NCI-H748 treated with DMSO at 0.1 percent for 48 hours (cell line): Measurements from ENCODE around the gene ATP7B.
"Not testable (repeated sequence)": the region's sequence is repeated elsewhere in the genome, so short reads cannot be mapped to it uniquely, and the experiment has no call there.

ENCODE experiments used
- DNase-seq: peaks from one replicate; lab custom pipeline; 2025; lab: John Stamatoyannopoulos, UW

The ATP7B gene

DNA sequence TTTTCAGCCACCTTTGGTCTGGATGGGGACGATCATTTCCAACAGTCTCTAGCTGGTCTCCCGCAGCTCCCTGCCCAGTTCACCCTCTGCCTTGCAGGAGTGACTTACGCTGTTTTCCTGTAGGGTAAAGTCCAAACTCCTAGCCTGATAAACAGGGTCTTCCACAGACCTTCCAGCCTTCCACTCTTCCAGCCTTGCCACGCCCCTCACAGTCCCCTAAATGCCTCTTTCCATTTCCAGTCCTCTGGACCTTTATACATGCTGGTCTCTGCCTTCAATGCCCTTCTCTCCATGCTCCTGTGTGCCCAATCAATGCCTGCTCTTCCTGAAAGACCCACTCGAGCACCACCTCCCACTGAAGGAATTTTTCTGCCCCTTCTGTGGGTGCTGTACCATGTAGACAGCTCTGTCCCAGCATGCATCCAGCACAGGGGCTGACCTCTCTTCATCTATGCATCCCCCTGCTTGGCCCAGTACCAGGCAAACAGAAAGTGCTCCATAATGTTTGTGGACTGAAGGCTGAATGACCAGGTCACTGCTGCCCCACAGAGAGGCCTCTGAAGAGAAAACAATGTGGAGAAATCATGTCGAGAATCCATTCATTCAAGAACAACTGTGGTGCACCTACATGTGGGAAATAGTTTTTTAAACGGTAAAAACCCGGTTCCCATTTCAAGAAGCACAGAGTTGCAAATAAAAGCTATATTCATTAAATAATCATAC is 4.6 kb downstream of the ATP7B start:
- DNase-seq = no peak

DNA sequence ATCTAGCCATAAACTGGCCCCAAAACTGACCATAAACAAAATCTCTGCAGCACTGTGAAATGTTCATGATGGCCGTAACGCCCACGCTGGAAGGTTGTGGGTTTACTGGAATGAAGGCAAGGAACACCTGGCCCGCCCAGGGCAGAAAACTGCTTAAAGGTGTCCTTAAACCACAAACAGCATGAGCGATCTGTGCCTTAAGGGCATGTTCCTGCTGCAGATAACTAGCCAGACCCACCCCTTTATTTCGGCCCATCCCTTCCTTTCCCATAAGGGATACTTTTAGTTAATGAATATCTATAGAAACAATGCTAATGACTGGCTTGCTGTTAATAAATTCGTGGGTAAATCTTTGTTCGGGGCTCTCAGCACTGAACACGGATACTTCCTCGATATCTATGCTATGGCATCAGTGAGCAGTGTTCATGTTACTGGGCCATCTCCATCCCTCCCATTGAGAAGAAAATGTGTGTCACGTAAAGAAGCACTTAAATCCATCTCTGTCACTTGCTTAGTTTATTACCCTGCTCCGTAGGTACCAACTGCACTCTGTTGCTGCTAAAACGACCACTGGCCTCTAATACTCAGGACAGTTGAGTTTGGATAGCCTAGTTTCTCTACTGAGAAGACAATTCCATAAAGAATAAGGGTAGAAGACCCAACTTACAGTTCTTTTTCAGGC is 5.3 kb downstream of the ATP7B start:
- DNase-seq = no peak

DNA sequence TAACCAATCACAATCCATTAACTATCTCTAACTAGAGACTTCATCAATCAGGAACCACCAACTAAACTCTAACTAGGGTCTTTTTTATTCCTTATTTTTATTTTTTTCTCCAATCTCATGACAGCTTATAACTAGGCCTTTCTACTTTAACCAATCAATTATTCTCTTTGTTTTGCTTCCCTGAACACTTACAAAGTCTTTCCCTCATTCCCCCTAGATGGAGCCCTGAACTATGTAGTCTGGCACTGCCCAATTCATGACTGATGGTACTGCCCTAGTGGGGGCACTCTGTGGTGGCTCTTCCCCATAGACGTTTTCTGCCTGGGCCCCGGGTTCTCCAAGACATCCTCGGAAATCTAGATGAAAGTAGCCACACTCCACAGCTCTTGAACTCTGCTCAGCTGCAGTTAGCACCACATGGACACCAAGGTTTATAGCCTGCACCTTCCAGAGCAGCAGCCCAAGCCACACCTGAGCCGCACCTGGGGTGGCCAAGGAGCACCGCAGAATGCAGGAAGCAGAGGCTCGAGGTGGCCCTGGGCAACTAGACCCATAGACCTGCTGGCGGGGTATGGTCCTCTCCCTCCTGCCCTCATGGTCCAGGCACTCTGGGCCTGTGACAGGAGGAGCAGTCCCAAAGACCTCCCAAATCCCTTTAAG is 6.6 kb downstream of the ATP7B start:
- no peak for DNase-seq

DNA sequence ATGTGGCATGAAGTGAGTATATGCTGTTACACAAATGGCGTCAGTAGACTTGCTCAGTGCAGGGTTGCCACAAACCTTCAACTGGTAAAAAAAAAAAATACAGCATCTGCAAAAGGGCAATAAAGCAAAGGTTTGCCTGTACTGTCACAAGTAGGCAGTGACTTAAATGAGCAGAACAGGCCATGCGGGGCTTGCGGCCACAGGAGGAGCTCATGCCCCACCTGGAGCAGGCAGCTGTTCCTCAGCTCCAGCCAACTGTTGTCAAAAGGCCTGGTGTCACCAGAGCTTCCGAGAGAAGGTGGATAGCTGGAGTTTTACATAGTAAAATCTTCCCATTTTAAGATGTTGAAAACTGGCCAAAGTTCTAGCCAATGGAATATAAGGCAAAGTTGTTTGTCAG is 7.7 kb downstream of the ATP7B start:
- no peak for DNase-seq

DNA sequence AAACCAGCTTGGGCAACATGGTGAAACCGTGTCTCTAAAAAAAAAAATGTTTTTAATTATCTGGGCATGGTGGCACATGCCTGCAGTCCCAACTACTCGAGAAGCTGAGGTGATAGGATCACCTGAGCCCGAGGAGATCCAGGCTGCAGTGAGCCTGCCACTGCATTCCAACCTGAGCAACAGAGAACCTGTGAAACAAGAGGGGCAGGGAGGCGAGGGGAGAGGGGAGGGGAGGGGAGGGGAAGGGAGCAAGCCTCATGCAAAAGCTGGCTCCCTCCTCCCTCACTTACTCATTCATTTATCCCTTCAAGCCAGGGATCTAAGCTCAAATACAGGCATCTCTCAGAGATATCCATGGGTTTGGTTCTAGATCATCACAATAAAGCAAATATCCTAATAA is 8.9 kb downstream of the ATP7B start:
- DNase-seq = no peak

DNA sequence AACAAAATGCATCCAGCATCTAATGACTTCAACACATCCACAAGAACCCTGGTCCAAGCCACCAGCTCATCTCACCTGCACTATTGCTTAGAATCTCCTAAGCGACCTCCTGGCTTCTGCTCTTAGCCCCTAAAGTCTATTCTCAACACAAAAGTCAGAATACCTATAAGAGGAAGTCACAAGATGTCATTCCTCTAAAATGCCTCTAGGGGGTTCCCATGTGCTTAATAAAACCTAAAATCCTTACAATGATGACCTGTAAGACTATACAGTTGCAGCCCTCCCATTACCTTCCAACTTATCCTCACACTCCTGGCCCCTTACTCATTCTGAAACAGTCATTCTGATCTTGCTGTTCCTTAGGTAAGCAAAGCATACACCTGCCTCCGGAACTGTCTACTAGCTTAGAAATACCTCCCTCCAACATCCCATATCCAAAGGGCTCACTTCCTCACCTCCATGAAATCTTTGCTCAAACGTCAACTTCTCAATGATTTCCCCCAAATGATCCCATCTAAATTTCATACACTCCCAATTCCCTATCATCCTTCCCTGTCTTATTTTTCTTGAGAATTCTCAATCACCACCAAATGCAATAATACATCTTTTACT is 10.0 kb downstream of the ATP7B start:
- DNase-seq = peak; percentile 74

DNA sequence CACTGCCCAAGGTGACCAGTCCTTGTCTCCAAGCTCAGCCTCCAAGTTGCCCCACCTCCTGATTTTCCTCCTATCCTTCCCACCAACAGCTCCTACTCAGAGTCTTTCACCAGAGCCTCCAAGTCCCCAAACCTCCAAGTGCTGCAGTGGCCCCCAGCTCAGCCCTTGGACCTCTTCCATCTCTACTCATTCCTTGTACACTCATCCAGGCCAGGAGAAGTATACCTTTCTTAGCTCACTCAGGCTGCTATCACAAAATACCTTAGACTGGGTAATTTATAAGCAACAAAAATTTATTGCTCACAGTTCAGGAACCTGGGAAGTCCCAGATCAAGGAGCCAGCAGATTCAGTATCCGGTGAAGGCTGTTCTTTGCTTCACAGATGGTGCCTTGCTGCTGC is 11.3 kb downstream of the ATP7B start:
- no peak for DNase-seq

DNA sequence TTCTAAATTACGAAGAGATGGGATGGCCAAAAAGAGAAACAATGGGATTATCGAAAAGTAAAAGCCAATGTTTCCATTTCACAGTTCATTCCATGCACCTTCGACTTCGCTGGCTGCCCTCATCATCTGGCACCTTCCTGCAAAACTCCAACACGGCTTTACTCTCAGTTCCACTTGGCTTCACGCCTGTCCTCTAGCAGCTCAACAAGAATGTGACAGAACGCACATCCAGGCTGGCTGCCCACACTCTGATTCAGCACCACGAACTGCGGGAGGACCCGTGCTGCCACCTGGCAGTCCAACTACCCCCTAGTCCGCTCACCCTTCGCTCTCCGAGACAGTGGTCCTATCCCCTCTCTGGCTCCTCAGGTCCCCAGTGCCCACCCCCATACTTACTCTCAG is 11.7 kb downstream of the ATP7B start:
- no peak for DNase-seq

DNA sequence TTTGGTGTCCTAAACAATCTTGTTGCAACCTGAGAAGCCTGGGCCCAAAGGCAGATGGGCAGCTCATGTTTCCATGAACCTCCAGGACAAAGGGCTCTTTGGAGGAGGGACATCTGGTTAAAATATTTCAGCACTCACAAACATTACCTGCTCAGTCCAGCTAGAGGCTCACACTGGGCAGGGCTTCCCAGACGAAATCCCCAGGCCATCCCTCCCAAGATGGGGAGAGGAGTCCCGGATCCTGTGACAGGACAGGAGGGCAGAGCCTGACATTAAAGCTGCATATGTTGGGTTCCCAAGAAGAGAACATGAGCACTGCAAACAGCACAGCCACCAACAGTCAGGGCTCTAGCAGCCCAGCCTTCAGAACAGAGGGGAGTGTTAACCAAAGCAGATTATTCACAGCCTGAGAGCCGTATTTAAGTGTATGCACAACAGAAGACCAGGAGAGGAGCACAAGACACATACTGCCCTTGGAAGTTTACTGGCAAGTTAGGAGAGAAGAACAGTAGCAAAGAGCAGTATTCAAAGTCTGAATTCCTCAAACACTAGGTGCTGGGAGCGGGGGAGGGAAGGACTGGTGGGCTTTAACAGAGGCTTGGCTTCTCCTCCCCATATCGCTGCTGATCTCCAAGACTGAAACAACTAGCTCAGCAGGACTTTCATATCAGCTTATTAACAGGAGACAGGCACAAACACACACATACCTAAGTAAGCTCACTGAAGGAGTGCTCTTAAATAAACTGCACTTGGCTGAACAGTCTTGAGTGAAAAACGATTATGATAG is 12.3 kb downstream of the ATP7B start:
- no peak for DNase-seq

DNA sequence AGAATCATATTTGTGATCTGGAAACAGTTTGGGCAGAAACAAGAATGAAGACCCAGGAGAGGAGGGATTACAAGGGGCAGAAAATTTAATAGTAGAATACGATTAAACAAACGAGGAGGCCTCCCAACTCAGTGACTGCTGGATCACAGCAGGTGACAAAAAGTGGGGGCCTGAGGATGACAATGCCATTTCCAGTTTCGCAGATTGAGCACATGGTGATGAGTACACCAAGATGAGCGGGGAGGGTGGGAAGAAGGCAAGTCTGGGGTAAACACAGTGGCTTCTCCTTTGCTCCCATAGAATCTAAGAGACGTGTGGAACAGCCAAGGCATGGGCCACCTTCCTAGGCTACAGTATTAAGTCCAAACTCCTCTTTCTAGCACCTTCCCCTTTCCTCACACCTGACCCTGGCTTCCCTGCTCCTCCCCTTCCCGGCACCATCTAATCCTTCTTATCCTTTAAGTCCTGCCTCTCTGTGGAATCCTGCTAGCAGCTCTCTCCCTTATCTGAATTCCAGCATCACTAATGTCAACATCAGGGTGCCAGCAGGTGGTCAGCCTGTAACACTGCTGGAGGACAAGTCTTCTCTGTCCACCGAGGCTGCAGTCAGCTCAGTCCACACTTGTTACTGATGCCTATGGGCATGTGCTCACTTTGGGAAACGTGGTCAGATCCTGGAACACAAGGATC is 13.5 kb downstream of the ATP7B start:
- no peak for DNase-seq

DNA sequence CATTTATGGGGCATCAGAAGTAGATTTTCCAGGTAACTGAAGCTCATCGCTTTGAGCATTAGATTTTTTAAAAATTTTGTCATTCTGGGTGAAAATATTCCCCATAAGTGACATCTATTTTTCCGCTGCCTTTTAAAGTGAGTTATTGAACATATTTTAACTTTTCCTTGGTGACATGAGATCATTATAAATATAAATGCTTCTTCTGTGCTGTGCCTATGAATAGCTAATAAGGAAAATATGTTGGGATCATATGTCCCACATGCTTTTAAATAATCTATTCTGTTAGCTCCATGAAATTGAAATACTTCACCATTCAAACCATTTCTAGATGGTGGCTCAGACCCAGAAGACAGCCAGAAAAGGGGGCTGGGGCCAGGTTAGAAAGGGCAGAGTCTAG is 14.1 kb downstream of the ATP7B start:
- no peak for DNase-seq

DNA sequence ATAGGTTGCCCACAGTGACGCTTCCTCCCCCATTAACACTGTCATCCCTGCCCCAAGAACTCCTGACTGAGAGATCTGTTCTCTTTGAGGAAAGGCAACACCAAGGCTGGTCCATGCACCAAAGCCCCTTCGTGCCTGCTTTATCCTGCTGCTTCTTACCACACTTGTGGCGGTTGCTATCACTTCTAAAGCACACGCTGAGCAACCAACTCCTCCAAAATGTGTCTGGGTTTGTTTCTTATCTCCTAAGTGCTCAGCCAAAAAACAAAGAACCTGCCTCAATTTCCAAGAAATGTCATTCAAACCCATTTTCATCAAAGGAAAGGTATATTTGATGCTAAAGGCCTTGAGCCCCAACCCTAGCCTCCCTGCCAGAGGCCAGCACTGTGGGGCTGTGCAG is 14.6 kb downstream of the ATP7B start:
- DNase-seq = no peak

DNA sequence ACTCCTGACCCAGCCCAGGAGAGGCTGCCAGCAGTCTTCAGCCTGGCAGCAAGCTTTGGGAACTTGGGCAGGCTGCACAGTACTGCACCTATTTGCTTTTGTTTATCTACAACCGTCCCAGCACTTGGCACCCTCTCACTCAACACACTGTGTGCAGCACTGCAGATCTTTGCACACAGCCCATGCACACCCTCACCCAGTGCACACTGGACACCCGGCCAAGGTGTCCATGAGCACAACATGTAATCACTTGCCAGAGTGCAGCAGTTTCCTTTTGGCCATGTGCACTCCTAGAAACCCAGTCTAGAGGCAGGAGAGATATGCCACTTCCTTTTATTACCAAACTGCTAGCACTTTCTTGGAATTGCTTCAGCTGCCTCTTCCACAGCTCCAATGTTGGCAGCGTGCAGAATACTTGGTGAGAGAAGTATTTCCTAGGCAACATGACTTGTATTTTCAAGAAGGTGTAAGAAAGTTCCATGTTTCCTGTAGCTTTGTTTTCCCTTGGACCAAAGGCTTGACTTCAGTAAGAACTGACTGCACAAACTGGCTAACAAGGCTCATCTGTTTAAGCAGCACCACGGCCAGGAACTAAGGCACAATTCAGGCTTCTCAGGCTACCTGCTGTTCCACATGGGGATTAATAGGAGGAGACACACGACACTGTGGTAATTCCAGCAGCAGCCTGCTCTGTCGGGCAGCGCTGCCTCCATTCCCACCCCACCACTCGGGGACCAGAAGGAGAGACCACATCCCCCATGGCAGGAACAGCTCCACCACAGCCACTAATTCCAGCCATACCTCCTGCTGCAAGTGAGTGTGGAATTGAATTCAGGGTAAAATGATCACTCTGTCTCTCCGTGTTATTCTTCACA is 15.3 kb downstream of the ATP7B start:
- DNase-seq = no peak

DNA sequence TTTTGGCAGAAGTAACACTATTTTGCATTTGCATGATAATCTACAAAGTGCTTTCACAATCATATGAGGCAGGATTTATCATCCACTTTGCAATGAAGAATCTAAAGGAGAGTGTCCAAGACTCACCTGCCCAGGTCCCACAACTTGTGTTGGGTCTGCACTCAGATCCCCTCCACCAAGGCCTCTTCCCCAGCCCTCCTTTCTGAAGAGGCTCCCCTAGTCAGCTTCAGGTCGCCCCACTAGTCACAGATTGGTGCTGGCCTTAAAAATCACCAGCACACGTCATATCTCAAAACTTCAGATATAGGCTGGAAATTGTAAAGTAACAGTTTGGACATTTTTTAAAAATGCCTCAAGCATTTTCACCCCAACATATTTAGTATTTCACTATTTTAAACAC is 17.5 kb downstream of the ATP7B start:
- no peak for DNase-seq

DNA sequence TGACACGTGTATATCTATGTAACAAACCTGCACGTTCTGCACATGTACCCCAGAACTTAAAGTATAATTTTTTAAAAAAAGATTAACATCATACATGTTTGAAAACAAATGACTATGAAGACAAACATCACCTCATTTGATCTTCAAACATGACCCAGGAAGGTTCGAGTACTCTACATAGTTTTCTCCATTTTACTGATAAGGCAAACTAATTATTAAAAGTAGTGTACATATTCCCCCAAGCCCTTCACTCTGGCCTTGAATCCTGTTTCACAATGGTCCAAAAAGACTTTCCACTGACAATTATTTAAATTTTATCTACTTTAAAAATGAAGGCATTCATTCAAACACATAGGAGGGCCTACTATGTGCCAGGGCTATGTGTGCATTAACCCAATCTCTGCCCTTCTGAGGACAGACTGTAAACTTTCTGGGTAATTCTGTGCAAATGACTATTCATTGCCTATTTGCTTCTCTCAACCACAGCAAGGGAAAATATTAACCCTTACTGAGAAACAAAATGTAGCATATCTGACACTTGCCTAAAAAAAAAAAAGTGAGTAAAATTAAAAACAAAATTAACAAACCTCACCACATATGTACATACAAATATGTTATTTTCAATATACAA is 22.1 kb downstream of the ATP7B start:
- DNase-seq = no peak

DNA sequence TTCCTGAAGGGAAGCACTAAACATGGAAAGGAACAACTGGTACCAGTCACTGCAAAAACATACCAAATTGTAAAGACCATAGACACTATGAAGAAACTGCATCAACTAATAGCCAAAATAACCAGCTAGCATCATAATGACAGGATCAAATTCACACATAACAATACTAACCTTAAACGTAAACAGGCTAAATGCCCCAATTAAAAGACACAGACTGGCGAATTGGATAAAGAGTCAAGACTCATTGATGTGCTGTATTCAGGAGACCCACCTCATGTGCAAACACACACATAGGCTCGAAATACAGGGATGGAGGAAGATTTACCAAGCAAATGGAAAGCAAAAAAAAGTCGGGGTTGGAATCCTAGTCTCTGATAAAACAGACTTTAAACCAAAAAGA is 26.3 kb downstream of the ATP7B start:
- DNase-seq = not testable (repeated sequence)

DNA sequence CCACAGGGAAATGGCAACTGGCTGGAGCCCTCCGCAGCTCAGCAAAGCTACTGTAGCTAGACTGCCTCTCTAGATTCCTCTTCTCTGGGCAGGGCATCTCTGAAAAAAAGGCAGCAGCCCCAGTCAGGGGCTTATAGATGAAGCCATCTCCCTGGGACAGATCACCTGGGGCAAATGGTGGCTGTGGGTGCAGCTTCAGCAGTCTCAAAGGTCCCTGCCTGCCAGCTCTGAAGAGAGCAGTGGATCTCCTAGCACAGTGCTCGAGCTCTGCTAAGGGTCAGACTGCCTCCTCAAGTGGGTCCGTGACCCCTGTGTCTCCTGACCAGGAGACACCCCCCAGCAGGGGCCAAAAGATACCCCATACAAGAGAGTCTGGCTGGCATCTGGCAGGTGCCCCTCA is 28.0 kb downstream of the ATP7B start:
- DNase-seq = not testable (repeated sequence)

DNA sequence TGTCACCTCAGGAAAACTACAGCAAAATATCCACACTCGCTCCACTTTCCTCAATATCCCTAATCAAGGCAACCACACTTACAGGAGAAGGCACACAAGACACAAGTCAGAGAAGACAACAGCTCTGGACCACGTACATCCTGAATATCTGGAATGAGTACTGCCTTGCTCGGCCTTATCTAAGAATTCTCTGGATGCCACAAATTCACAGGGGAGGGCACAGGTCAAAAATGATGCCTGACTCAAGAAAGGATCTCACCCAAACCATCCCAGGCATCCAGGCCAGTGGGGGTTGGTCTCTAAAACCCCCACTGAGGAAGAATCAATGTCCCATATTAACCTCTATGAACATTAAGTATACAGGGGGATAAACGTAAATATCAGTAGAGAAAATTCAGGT is 29.9 kb downstream of the ATP7B start:
- no peak for DNase-seq

DNA sequence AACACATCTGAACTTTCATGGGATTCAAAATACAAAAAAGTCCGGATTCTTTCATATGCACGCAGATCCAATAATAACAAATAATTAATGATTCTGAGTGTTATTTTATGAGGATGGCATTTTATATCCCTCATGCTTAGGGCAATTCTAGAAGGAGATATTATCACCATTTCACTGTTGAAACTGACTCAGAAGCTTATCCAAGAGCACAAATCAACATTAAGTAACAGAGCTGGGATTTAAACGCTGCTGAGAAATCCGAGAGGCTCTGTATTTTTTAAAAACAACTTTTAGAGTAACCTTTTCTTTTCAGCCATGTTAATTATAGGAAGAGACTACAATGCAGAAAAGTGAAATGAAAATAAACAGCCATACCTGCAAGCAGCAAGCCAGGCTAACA is 30.3 kb downstream of the ATP7B start:
- no peak for DNase-seq
